CD1c-positive myeloid dendritic cell (primary cell): ENCODE measurements around the gene SELENOH.
"Not testable (repeated sequence)": the region's sequence is repeated elsewhere in the genome, so short reads cannot be mapped to it uniquely, and the experiment has no call there.

Experiments used
- DNase-seq: peaks from one replicate; pipeline ENCODE4 v3.0.0-alpha.2; 2016; ENCODE audit errors: extremely low spot score

Gene SELENOH, protein sequence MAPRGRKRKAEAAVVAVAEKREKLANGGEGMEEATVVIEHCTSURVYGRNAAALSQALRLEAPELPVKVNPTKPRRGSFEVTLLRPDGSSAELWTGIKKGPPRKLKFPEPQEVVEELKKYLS

DNA sequence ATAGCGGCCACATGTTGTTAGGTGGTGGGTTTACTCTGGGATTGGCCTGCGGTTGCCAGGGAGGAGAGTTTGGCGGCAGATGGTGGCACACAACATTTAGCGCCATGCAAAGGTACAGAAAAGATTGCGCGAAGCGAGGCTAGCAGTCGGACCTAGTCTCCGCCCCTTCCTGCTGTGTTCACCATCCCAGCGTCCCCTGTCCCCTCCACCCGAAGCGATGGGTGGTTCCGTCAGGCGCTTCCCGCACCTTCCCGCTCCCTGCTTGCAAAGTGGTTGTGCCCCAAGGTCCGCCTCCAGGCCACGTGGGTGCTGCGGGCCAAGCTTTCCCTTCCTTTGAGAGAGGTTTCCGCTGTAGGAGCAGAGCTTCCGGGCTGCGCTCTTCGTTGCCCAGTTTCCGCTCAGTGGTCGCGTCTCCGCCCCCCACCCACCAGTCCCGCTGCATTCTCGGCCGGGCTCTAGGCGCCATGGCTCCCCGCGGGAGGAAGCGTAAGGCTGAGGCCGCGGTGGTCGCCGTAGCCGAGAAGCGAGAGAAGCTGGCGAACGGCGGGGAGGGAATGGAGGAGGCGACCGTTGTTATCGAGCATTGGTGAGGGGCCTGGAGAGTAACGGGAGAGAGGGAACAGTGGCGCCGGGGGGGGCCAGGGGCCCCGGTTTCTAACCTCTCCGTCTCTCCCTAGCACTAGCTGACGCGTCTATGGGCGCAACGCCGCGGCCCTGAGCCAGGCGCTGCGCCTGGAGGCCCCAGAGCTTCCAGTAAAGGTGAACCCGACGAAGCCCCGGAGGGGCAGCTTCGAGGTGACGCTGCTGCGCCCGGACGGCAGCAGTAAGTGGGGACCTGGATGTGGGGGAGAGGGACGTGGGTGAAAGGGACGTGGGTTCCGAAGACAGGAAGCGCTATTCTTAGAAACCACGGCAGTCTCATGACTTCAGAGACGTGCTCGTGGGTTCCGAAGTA, at the start of gene SELENOH:
TSS of gene SELENOH (plus strand) at position 360 of the 955 bp plus-strand sequence. CDS start at position 465, 105 bp downstream.
- DNase-seq: peak; percentile 97

DNA sequence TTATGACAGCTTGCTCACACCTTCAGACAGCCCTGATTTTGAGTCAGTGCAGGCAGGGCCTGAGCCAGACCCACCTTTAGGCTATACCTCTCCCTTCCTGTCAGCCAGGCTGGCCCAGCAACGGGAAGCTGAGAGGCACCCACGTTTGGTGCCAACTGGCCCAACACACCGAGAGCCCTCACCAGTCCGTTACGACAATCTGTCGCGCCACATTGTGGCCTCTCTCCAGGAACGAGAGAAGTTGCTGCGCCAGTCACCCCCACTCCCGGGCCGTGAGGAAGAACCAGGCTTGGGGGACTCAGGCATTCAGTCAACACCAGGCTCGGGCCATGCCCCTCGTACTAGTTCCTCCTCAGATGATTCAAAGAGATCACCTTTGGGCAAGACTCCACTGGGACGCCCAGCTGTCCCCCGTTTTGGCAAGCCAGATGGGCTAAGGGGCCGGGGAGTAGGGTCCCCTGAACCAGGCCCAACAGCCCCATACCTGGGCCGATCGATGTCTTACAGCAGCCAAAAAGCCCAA, 42.4 kb upstream of the SELENOH start:
- DNase-seq: no peak

DNA sequence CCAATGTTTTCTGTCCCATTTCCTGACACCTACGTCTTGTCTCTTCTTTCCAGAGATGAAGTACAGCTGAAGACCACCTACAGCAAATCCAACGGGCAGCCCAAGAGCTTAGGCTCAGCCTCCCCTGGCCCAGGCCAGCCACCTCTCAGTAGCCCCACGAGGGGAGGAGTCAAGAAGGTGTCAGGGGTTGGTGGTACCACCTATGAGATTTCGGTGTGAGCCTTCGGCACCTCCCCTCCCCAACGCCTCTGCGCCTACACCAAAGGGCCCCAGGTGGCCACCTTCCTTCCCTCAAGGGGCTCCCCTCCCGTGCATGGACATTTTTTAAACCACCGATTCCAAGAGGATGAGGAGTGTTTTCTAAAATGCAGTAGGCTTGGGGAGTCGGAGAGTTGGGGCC, 41.5 kb upstream of the SELENOH start:
- DNase-seq: no peak

DNA sequence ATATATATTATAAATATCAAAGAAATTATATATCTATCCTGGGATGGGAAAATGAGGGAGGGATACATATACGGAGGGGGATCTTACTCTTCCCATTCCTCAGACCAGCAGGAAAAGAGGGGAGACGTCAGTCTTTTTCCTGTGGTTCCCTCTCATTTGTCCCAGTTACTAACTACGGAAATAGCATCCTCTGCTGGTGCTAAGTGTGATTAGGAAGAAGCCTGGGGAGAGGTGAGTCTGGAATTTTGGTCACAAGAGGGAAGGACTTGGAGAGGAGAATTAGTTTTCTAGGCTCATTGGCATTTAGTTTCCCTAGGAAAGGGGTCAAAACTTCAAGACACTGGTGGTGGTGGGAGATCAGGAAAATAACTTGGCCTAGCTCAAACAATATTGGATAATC, 40.9 kb upstream of the SELENOH start:
- DNase-seq: no peak

DNA sequence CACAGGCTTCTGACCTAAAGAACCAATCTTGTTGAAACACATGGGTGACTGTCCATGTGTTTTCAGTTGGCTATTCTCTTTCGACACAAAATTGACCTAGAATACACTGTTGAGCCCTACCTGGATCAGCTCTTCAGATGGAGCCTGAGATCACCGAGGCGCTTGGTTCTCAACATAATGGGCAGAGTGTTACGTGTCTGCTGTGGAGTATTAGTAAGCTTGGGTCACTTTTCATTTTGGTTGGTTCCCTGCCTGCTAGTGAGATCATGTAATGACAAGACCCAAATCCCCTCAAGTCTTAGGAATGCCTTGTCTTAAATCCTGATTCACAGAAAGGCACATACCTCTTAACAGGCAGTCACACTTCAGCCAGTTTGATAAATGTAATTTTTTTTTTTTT, 38.0 kb upstream of the SELENOH start:
- DNase-seq: no peak

DNA sequence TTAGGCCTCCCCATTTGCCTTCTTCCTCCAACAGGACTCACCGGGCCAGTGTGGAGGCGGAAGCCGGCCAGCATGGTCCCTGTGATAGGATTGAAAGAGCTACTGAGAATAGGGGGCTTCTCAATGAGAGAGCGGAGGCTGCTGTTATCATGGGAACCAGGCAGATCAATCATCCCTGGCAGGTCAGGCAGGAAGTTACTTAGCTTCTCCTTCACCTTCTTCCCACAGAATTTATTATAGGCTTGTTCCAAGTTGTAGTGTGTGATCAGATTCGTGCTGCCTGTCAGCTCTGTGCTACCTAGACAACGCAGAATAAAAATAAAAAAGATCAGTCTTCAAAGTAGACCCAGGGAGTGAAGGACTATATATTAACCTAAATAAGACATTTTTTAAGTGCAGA, 36.4 kb upstream of the SELENOH start:
- DNase-seq: no peak

DNA sequence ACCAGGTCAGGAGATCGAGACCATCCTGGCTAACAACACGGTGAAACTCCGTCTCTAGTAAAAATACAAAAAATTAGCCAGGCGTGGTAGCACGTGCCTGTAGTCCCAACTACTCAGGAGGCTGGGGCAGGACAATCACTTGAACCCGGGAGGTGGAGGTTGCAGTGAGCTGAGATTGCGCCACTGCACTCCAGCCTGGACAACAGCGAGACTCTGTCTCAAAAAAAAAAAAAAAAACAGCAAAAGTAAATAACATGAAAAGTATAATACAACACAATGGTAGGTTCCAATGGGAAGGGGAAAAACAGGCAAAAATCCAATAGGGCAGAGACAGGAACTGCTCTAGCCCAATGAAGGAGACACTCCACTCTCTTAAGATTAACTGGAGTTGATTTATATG, 35.9 kb upstream of the SELENOH start:
- DNase-seq: not testable (repeated sequence)

DNA sequence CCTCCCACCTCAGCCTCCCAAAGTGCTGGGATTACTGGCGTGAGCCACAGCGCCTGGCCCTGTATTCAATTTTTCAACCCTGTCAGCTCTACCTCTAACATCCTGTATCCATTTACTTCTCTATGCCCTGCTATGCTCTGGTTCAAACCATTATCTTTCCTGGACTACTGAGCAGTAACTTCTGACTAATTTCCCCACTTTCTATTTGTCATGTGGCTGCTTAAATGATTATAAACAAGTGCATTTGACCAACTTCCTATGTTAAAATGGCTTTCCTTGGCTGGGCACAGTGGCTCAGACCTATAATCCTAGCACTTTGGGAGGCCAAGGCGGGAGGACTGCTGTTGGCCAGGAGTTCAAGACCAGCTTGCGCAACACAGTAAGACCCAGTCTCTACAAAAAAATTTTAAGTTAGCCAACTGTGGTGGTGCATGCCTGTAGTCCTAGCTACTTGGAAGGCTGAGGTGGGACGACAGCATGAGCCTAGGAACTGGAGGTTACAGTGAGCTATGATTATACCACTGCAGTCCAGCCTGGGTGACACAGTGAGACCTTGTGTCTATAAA, 31.4 kb upstream of the SELENOH start:
- DNase-seq: no peak

DNA sequence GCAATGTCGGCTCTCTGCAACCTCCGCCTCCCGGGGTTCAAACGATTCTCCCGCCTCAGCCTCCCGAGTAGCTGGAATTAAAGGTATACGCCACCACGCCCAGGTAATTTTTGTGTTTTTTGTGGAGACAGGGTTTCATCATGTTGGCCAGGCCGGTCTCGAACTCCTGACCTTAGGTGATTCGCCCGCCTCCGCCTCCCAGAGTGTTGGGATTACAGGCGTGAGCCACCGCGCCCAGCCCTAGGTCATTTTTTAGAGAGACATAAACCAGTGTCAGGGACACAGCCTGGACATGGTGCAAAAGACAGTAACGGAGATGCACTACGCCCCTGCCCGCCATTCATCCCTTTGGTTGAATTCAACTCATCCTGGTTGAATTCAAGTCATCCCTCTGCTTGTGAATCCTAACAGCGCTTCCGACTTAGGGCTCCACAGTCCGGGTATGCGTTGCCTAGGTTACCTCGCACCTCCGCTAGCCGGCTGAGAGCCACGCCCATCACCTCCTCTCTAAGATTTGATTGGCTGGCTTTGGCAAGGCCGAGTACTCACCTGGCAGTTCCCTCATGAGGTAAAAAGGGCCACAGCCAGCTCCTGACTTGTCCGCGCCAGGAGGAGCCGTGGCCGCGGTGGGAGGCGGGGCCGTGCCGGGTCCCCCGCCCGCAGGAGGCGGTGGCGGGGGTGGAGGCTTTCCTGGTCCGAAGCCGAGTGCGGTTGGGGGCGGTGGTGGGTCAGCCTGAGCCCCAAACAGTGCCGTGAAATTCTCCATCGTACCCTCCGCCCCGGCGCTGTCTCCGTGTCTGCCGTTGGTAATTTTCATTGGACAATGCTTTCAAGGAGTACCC, 29.7 kb upstream of the SELENOH start, which contains the start of gene MED19:
TSS of gene MED19 (minus strand) at position 802 of the 842 bp plus-strand sequence. CDS start at position 766, 36 bp downstream.
- peak; percentile 79 for DNase-seq

DNA sequence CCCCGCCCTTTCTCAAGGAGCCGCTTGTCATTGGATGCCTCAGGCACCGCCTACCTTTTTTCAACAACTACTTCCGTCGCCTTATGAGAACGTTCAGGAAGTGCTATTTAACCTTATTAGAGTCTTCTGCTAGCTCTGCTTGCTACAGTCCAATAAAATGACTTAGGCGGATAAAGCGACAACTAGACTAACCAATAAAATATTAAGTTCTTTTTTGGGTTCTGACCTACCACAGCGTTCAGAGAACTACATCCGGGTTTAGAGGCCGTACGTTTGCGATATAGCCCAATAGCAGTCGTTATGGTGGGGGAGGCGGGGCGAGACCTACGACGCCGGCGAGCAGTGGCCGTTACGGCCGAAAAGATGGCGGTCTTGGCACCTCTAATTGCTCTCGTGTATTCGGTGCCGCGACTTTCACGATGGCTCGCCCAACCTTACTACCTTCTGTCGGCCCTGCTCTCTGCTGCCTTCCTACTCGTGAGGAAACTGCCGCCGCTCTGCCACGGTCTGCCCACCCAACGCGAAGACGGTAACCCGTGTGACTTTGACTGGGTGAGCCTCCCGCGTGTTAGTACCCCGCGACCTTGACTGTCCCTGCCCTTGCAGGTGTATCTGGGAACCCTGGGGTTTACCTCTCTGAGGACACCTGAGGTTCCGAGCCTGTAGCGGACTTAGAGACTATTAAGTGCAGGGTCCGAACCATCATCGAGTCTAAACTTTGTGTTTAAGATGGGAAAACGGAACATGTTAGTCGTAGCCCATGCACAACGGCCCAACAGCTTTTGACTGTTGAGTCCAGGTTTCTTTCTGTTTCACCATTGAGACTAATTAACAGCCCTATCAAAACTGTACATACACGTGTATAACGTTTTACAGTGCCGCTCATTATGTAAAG, 28.8 kb upstream of the SELENOH start, which contains the start of gene TMX2:
TSS of gene TMX2 (plus strand) at position 338 of the 895 bp plus-strand sequence. CDS start at position 364, 26 bp downstream.
- DNase-seq: peak; percentile 98

DNA sequence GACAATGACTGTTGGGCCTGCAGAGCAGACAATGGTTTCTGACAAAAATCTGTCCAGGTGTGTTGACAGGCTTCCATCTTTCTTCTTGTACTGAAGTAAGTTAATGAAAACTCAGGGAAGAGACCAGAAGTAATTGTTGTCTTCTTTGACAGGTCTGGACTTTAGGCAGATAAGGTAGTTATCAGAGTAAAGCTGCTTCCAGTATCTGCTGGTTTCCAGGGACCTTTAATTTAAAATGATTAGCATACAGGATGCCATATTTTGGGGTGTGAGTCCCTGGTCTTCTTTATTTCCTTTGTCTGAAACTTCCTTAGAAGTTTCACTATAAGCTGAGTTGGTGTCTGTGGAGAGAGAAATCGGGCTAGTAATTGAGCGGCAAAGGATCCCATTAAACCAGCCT, 27.5 kb upstream of the SELENOH start:
- no peak for DNase-seq

DNA sequence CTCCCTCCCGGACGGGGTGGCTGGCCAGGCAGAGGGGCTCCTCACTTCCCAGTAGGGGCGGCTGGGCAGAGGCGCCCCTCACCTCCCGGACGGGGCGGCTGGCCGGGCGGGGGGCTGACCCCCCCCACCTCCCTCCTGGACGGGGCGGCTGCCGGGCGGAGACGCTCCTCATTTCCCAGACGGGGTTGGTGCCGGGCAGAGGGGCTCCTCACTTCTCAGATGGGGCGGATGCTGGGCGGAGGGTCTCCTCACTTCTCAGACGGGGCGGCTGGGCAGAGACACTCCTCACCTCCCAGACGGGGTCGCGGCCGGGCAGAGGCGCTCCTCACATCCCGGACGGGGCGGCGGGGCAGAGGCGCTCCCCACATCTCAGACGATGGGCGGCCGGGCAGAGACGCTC, 24.6 kb upstream of the SELENOH start:
- not testable (repeated sequence) for DNase-seq

DNA sequence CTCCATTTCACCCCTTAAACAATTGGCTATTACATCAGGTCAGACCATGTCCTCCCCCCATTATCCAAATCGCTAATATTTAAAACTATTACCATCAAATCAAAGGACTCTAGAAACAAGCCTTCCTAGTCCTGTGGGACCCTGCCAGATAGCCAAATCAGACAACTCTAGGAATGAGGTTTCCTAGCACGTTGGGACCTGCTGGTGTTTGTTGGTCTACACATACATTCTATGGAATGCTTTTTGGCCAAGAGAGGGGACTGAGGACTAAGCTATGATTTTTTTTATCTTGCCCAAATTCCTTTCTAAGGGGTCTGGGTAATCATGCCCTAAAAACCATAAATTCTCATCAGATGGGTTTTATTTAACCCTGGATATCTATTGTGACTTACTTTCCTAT, 14.1 kb upstream of the SELENOH start:
- no peak for DNase-seq

DNA sequence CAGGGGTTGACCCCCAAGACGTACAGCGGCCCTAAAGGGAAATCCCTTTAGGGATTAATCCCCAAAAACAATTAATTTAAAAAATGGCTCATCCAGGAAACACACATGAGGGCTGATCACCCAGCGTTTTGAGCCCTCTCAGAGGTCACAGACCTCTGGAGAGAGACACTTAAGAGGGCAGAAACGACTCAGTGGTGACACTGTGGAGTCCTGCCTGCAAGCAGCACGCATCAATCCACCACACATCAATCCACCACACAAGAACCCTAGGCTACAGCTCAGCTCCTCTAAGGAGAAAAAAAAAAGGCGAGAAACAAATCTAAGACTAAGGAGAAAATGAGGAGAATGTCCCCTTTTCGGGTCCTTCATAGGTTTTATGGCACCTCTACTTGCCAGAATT, 12.5 kb upstream of the SELENOH start:
- no peak for DNase-seq

DNA sequence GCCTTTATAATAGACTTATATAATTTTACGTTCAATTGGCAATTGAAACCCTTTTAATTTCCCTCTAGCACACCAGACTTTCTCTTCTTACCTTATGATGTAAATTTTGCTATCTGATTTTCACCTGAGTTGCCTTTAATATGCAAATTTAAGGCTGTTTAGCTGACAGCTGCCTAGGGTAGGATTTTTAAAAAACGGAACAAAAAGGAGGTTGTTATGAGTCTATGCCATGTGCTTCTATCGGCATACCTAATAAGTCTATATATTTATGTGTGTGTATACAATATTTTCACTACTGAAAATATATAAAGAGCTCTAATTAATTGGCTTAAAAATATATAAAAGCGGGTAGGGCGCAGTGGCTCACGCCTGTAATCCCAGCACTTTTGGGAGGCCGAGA, 11.8 kb upstream of the SELENOH start:
- no peak for DNase-seq

DNA sequence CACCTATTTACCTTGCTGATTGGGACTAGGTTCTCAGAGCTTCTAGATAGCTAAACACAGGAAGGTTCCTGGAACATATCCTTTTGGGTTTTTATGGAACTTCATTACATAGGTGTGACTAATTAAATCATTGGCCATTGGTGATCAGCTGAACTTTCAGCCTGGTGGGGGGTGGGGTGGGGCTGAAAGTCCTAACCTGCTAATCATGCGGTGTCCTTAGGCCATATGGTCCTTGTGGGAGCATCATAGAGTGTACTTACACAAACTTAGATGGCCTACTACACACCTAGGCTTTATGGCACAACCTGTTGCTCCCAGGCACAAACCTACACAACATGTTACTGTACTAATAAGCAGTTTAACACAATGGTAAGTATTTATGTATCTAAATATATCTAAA, 8.6 kb upstream of the SELENOH start:
- DNase-seq: no peak

DNA sequence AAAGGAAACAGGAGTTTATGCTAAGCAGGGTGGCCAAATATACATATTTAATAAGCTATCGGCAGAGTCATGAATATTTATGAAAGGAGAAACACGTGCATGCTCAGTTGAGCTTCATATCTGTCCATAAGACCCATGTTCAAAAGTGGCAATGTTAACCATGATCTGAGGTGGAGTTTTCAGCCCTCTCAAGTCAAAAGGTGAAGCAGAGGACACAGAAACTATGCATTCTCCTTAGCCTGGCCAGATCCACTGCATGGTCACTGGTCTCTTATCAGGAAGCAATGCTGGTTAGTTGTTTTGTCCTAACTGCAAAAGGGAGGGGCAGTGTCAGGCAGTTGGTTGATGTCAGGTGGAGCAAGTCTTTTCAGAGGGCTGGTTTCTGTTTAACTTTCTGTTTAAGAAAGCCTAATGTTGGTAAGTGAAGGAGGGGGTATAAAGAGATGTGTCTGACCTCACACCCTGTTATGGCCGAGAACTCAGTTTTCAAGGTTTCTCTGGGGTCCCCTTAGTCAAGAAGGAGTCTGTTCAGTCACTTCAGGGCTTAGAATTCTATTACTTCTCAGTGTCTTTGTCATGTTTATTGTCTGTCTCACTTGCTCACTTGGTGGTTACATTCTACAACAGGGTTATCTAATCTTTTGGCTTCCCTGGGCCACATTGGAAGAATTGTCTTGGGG, 5.5 kb upstream of the SELENOH start:
- no peak for DNase-seq

DNA sequence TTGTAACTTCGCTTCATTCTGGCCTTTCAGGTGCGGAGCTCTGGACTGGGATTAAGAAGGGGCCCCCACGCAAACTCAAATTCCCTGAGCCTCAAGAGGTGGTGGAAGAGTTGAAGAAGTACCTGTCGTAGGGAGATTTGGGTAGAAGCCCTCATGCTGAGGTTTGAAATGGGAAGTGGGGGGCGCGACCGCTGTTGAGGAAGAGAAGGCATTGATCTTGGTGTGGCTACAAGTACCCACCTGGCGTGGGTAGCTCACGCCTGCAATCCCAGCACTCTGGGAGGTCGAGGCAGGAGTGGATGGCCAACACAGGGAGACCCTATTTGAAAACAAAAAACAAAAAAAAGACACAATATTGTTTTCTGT, 779 bp downstream of the SELENOH start:
- no peak for DNase-seq

DNA sequence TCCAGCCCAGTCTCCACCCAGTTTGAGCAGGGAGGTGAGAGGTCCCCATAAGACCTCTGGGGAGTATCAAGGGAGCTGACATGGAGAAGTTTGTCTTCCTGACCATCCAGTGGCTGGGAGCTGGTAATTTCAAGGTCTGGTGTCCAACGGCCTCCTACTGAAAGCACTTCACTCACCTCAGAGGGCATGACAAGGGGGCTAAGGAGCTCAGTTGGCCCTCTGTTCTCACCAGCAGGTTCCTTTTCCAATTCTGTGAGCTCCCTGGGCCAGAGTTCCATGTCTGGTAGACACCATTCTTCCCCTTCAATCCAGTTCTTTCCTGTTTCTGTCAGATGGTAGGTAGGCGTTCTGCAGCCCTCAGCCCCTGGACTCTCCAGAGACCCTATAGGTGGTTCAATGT, 3.1 kb downstream of the SELENOH start:
- DNase-seq: no peak

DNA sequence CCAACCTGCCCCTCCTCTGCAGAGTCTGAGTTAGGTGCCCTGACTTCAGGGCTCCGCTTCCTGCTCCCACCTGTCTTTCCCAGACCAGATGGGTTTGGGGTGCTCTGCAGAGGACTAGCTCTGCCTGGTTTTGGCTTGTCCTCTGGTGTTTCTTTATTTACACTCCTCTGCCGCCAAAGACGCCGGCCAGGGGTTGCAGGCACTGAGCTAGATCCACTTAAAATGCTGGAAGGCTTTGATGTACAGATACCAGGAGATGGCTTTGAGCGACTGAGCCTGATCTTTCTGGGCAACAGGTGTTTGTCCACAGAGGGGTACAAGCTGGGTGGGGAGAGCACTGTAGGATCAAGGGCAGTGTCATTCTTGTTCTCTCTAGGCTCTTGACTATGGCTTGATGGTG, 3.9 kb downstream of the SELENOH start:
- no peak for DNase-seq
